ENCODE measurements around the gene WNT7B. TPM values are rescaled to one million over a fixed set of nuclear protein-coding genes. Genes with fewer than 3 reads are reported as not detected.

WNT7B gene
- total RNA-seq, 2 donors from 2014 or later: 7.5 to 7.7 TPM

- no peaks in the 10 kb centered on the region for H3K9me3 ChIP-seq
- TF ChIP-seq CTCF (IDR thresholded peaks at IDR 0.05): no peak
- no peak for TF ChIP-seq POLR2A (IDR thresholded peaks at IDR 0.05)
- TF ChIP-seq POLR2AphosphoS5 (IDR thresholded peaks at IDR 0.05): no peak
- H3K36me3 ChIP-seq: no peaks in the 10 kb centered on the region
- H3K4me3 ChIP-seq: no peak overlapping the region
- H3K27me3 ChIP-seq (replicated peaks; ENCODE audit: insufficient read depth): no peaks in the 10 kb centered on the region
- peaks cover 10% of the 10 kb centered on the region for H3K4me1 ChIP-seq (replicated peaks)
- intact Hi-C loops (cut with DNase I): no loop called here
- H3K27ac ChIP-seq: no peak overlapping the region
- WGBS: 26% methylated on average over 16 of the region's 22 CpGs
- no peak for DNase-seq (ENCODE audit: low spot score)
These were observed 24.6 kb upstream of the WNT7B start for GRCh38 chr22:46001426-46002106.

- WGBS: 92% methylated on average over 2 of the region's 3 CpGs
- no peaks in the 10 kb centered on the region for H3K36me3 ChIP-seq
- DNase-seq (ENCODE audit: low spot score): no peak
- no peaks in the 10 kb centered on the region for H3K27me3 ChIP-seq (replicated peaks; ENCODE audit: insufficient read depth)
- H3K4me3 ChIP-seq: no peak overlapping the region
- H3K27ac ChIP-seq: no peak overlapping the region
- no peaks in the 10 kb centered on the region for H3K9me3 ChIP-seq
- H3K4me1 ChIP-seq (replicated peaks): peaks cover 8% of the 10 kb centered on the region
- TF ChIP-seq POLR2A (IDR thresholded peaks at IDR 0.05) (no peak), POLR2AphosphoS5 (IDR thresholded peaks at IDR 0.05) (no peak), CTCF (IDR thresholded peaks at IDR 0.05) (no peak)
- intact Hi-C loops (cut with DNase I): no loop called here
These were observed 24.1 kb upstream of the WNT7B start for GRCh38 chr22:46001046-46001425.

GRCh38 chr22:46000081-46001027, 23.4 kb upstream of the WNT7B start:
- TF ChIP-seq POLR2AphosphoS5 (IDR thresholded peaks at IDR 0.05) (no peak), POLR2A (IDR thresholded peaks at IDR 0.05) (no peak), CTCF (IDR thresholded peaks at IDR 0.05) (no peak)
- Histone ChIP-seq H3K27me3 (replicated peaks; ENCODE audit: insufficient read depth) (no peaks in the 10 kb centered on the region), H3K4me3 (no peak overlapping the region), H3K36me3 (no peaks in the 10 kb centered on the region), H3K4me1 (replicated peaks) (peaks cover 8% of the 10 kb centered on the region), H3K9me3 (no peaks in the 10 kb centered on the region), H3K27ac (no peak overlapping the region)
- no peak for DNase-seq (ENCODE audit: low spot score)
- 89% methylated on average over 17 of the region's 17 CpGs for WGBS
- intact Hi-C loops (cut with DNase I): no loop called here

GRCh38 chr22:45999379-45999971, 22.5 kb upstream of the WNT7B start:
- intact Hi-C loops (cut with DNase I): loop anchor here (5.0 to 10.0 kb wide), 2 partner anchors 313 to 545 kb away; no protein-coding TSS in a partner anchor
- Histone ChIP-seq H3K4me1 (replicated peaks) (peaks cover 8% of the 10 kb centered on the region), H3K27ac (no peak overlapping the region)

More at GRCh38 chr22:45999379-45999971, 22.5 kb upstream of the WNT7B start:
- WGBS: 92% methylated on average over 14 of the region's 14 CpGs
- Histone ChIP-seq H3K4me3 (no peak overlapping the region), H3K9me3 (no peaks in the 10 kb centered on the region), H3K27me3 (replicated peaks; ENCODE audit: insufficient read depth) (no peaks in the 10 kb centered on the region), H3K36me3 (no peaks in the 10 kb centered on the region)
- no peak for DNase-seq (ENCODE audit: low spot score)
- no peak for TF ChIP-seq POLR2A (IDR thresholded peaks at IDR 0.05)
- TF ChIP-seq CTCF (IDR thresholded peaks at IDR 0.05): no peak
- no peak for TF ChIP-seq POLR2AphosphoS5 (IDR thresholded peaks at IDR 0.05)
